Spleen (tissue), 11 donors: ENCODE data around the gene PIBF1. TPM values are rescaled to one million over a fixed set of nuclear protein-coding genes. Genes with fewer than 3 reads are reported as not detected.
"Not testable (repeated sequence)": the region's sequence is repeated elsewhere in the genome, so short reads cannot be mapped to it uniquely, and the experiment has no call there.

Experiments used
- DNase-seq: peaks from one replicate; pipeline ENCODE4 v3.0.0-alpha.2; 2020
- H3K27ac ChIP-seq, 8 donors: fragments of 200-600 bp; sonication (generic) in 7 of 8; 1 replicate in 4 of 8; 2 replicates in 4 of 8; pipeline versions ENCODE4 v1.5.0 to v1.8.0; 2016 to 2021; ENCODE audit warnings: inconsistent platforms in 4 of 8, mild to moderate bottlenecking in 4 of 8, moderate library complexity in 1 of 8
- H3K27me3 ChIP-seq, 7 donors: fragments of 200-600 bp; sonication (generic) in 6 of 7; replicated peaks in 1 of 7; 1 replicate in 4 of 7; 2 replicates in 3 of 7; pipeline versions ENCODE4 v1.5.0 to v1.8.0; 2016 to 2021; ENCODE audit warnings: inconsistent platforms in 3 of 7, mild to moderate bottlenecking in 1 of 7
- H3K36me3 ChIP-seq, 6 donors: fragments of 200-600 bp; sonication (generic) in 5 of 6; 1 replicate in 4 of 6; 2 replicates in 2 of 6; pipeline versions ENCODE4 v1.5.0 to v1.8.0; 2016 to 2021; ENCODE audit warnings: inconsistent platforms in 2 of 6
- H3K4me1 ChIP-seq, 6 donors: fragments of 200-600 bp; sonication (generic) in 5 of 6; 1 replicate in 3 of 6; 2 replicates in 3 of 6; pipeline versions ENCODE4 v1.5.0 to v1.8.0; 2016 to 2021; ENCODE audit warnings: inconsistent platforms in 3 of 6
- H3K4me3 ChIP-seq, 8 donors: fragments of 200-600 bp; sonication (generic) in 7 of 8; 1 replicate in 4 of 8; 2 replicates in 4 of 8; pipeline versions ENCODE4 v1.5.0 to v1.8.0; 2016 to 2021; ENCODE audit warnings: inconsistent platforms in 4 of 8, mild to moderate bottlenecking in 4 of 8, moderate library complexity in 2 of 8
- H3K9me3 ChIP-seq, 8 donors: fragments of 200-600 bp; sonication (generic) in 7 of 8; 1 replicate in 4 of 8; 2 replicates in 4 of 8; pipeline versions ENCODE4 v1.5.0 to v1.8.0; 2016 to 2021; ENCODE audit warnings: inconsistent platforms in 4 of 8
- CTCF ChIP-seq, 11 experiments: fragments of 200-600 bp in 7 of 11; fragments of 450-650 bp in 4 of 11; sonication (generic) in 4 of 11; IDR thresholded peaks in 8 of 11; conservative IDR thresholded peaks in 3 of 11; 1 replicate in 7 of 11; 2 replicates in 4 of 11; pipeline versions ENCODE4 v1.4.0 to v1.8.0; 2016 to 2021; ENCODE audit warnings: antibody characterized with exemption in 11 of 11, inconsistent platforms in 4 of 11, mild to moderate bottlenecking in 1 of 11
- POLR2A ChIP-seq, 3 donors: fragments of 450-650 bp; IDR thresholded peaks; one replicate each; pipeline ENCODE4 v1.5.1; 2017; ENCODE audit warnings: antibody characterized with exemption in 3 of 3, mild to moderate bottlenecking in 1 of 3
- POLR2AphosphoS5 ChIP-seq, 3 donors: sonication (generic); formaldehyde crosslinking; IDR thresholded peaks; one replicate each; pipeline ENCODE4 v1.5.1; 2017; ENCODE audit warnings: antibody characterized with exemption in 3 of 3
- WGBS, 5 donors: extraction: QIAGEN DNeasy Blood & Tissue Kit in 3 of 5; methylation state at CpG; one replicate each; pipeline versions ENCODE4 v1.1.5 to v1.1.7; 2013 to 2018; 5-methylcytosine and 5-hydroxymethylcytosine counted together
- intact Hi-C: fragments of 100-400 bp; cut with DNase I; formaldehyde crosslinking; loops from one replicate; pipeline ENCODE4 v1.15.0; 2023; ENCODE audit warnings: low total_unique reads
- polyA plus RNA-seq, 3 donors: library from polyadenylated mRNA; stranded (reverse); fragments of 200-250 nt; gene quantifications; one replicate each; pipeline ENCODE4 v1.2.1, GENCODE V29; 2013
- total RNA-seq, 7 donors: library from RNA; depleted of rRNA in 3 of 7; stranded (reverse); fragments of >200 nt in 3 of 7; fragmentation: NEBNext Ultra II Directional in 4 of 7; extraction: Animal tissue kit (Norgen Biotek cat#: 25700) in 4 of 7; gene quantifications; one replicate each; pipeline versions ENCODE4 v1.1.0 to v1.2.1, GENCODE V29; 2016 to 2021
- donor health status: healthy with polysubstance abuse.
- donor health status: DM: no; HTN: no; CAD: no; lungs with moderate emphysema.
- donor health status: DM: no; HTN: no; CAD: no.
- donor health status: Bipolar disorder and iron deficiency.
- donor health status: healthy.
- donor health status: DM: no; HTN: no; CAD: no.
- donor health status: DM: yes; HTN: yes; CAD: no.

Gene PIBF1
- total and polyA plus RNA-seq, 10 donors, result 11.0 to 35.6 (median 27.9) TPM

- no peak for DNase-seq
- peaks cover 0 to 93% (median 25%) of the 10 kb centered on the region in 6 donors for H3K36me3 ChIP-seq
- 69 to 83% (median 75%) methylated on average over 2 of the region's 2 CpGs for WGBS, 5 donors
- H3K4me1 ChIP-seq, result no peaks in the 10 kb centered on the region
- H3K9me3 ChIP-seq, result no peaks in the 10 kb centered on the region
- TF ChIP-seq POLR2A (IDR thresholded peaks at IDR 0.05) (no peak), CTCF (IDR thresholded peaks at IDR 0.05 in 8 of 11, conservative IDR thresholded peaks at IDR 0.05 in 3 of 11) (no peak), POLR2AphosphoS5 (IDR thresholded peaks at IDR 0.05) (no peak)
- H3K27ac ChIP-seq, result no peak overlapping the region
- intact Hi-C loops, result no loop called here
- H3K27me3 ChIP-seq, result no peaks in the 10 kb centered on the region
- H3K4me3 ChIP-seq, result no peak overlapping the region
Measured at GRCh38 chr13:72920097-72920496, 138.2 kb downstream of the PIBF1 start.

GRCh38 chr13:72931311-72931710 is 149.4 kb downstream of the PIBF1 start:
- no peak for DNase-seq
- Histone ChIP-seq H3K4me1 (no peaks in the 10 kb centered on the region), H3K9me3 (no peaks in the 10 kb centered on the region), H3K4me3 (no peak overlapping the region), H3K27me3 (no peaks in the 10 kb centered on the region), H3K27ac (no peak overlapping the region), H3K36me3 (peaks cover 0 to 82% (median 26%) of the 10 kb centered on the region in 6 donors)
- intact Hi-C loops, result no loop called here
- no peak for TF ChIP-seq POLR2A (IDR thresholded peaks at IDR 0.05)
- TF ChIP-seq CTCF (IDR thresholded peaks at IDR 0.05 in 8 of 11, conservative IDR thresholded peaks at IDR 0.05 in 3 of 11), result no peak
- TF ChIP-seq POLR2AphosphoS5 (IDR thresholded peaks at IDR 0.05), result no peak

- Histone ChIP-seq H3K9me3 (no peaks in the 10 kb centered on the region), H3K4me1 (no peaks in the 10 kb centered on the region), H3K36me3 (peaks cover 0 to 74% (median 24%) of the 10 kb centered on the region in 6 donors), H3K27me3 (no peaks in the 10 kb centered on the region), H3K27ac (no peak overlapping the region), H3K4me3 (no peak overlapping the region)
- WGBS, 5 donors, result 93 to 100% (median 98%) methylated on average over 1 of the region's 1 CpG
- no peak for DNase-seq
- TF ChIP-seq CTCF (IDR thresholded peaks at IDR 0.05 in 8 of 11, conservative IDR thresholded peaks at IDR 0.05 in 3 of 11) (no peak), POLR2AphosphoS5 (IDR thresholded peaks at IDR 0.05) (no peak), POLR2A (IDR thresholded peaks at IDR 0.05) (no peak)
- intact Hi-C loops, result no loop called here
Measured at GRCh38 chr13:72932250-72932649, 150.3 kb downstream of the PIBF1 start.

- H3K27me3 ChIP-seq, H3K4me1 ChIP-seq, H3K4me3 ChIP-seq, H3K9me3 ChIP-seq, H3K27ac ChIP-seq, intact Hi-C loops, DNase-seq: not testable (repeated sequence)
- 92 to 100% (median 95%) methylated on average over 2 of the region's 2 CpGs for WGBS, 5 donors
- peaks cover 0 to 64% (median 3%) of the 10 kb centered on the region in 6 donors for H3K36me3 ChIP-seq
Measured at GRCh38 chr13:72946267-72946666, 164.3 kb downstream of the PIBF1 start.
